HG03520 (cell line): Measurements from ENCODE around the gene TENM4.

Experiments used
- ATAC-seq: cut with Tn5 transposase; IDR thresholded peaks from one replicate; pipeline ENCODE4 v1.9.1; 2021; ENCODE audit warnings: mild to moderate bottlenecking, moderate library complexity; ENCODE audit not compliant: unreplicated experiment

TENM4 gene

GRCh38 chr11:79393362-79394043 lies 47.3 kb downstream of the TENM4 start:
- no peak for ATAC-seq

DNA sequence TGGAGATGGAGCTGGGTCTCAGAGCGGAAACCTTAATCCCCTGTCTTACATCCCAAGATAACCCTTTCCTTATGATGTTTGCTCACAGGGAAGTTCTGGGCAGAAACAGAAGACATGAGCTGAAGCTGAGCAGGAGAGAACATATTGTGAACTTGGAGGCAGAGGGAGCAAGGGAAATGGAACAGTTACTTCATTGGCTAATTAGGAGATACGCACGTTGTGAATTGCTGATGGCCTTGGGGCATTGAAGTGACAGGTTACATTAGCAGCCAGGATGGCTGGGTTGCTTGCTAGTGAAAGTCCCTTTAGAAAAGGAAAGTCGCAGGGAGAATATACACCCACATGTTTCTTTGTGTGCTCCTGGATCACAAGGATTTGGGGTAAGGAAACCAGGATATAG lies 48.7 kb downstream of the TENM4 start:
- no peak for ATAC-seq

- no peak for ATAC-seq
Observed at GRCh38 chr11:79390923-79391322, 49.9 kb downstream of the TENM4 start.

GRCh38 chr11:79390477-79390876 lies 50.4 kb downstream of the TENM4 start:
- ATAC-seq = no peak

GRCh38 chr11:79388201-79388600 lies 52.6 kb downstream of the TENM4 start:
- ATAC-seq = no peak

DNA sequence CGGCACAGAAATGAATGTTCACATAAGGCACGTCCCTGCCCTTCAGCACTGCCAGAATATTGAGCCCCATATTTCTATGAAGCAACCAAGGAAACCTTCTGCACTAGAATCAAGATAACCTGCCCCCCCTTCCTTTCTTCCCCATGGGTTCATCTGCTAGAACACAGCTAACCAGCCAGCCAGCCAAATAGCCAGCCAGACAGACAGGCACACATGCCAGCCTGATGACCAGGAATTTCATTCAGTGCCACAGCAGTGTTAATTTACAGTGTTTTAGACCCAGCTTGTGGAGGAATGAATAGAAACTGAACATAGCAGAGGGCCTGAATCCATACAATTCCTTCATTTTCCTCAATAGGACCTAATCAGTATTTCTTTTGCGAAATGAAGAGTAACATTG lies 57.0 kb downstream of the TENM4 start:
- ATAC-seq = no peak

- ATAC-seq = no peak
Observed at GRCh38 chr11:79382301-79383050, 58.4 kb downstream of the TENM4 start.

DNA sequence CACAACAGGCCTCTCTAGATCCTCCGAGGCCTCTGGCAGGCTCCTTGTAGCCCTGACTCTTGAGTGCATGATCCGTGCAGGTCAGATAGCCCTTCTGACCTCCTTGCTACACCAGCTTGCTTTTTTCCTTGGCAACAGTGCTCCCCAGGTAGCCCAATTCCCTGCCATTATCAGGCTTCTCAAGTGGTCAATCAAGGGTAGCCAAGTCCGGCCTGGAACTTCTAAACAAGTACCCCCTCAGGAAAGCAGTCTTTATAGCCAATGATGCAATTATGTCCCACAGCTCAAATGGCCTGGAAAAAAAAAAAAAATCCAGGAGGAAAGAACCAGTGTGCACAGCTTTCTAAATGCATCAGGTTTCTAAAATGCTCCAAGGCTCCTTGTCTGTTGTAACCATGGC lies 59.8 kb downstream of the TENM4 start:
- no peak for ATAC-seq

GRCh38 chr11:79377406-79377805 lies 63.4 kb downstream of the TENM4 start:
- no peak for ATAC-seq

DNA sequence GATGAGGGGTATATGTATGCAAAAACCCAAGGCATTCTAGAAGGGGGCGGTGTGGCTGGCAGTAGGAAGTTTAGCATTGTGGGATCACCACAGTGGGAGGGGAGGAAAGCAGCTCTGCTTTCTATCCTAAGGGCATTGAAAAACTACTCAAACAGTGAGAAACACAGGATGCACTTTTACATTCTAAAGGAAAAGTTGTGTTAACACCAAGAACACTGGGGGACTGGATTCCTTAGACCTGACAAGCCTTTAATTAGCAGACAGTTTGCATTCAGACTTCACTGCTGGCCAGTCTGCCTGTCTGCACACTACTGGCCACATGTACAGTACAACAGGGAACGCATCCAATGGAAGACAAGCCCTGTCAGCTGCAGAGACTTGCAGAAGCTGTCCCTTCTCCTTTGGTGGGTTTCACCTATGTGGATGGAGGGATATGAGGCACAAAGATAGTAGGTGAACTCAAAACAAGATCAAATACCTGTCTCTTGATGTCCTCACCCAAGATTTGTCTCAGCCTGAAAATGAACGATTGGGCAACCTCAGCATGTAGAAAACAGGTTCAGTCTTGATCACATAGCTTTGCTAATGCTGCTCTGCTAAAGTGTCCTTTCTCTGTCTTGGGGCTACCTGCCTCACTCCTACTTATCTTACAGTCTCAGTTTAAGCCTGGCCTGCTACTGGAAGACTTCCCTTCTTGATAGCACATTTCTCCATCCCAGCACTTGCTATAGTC lies 64.8 kb downstream of the TENM4 start:
- ATAC-seq = no peak

DNA sequence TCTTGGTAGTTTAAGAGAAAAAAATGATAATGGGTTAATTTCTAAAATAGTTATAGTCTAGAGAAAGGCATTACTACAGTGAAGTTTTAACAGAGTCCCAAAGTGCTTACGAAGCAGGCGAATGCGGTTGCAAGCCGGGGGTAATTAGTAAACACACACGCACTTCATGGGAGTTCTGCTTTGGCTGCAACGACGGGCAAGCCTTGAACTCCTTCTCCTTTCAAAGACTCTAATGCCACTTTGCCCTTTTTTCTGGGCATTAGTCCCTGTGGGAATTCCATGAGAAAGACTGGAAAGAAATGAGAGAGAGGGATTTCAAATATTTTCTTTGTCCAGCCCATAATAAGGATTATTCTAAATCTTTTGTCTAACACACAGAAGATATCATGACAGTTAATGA lies 66.1 kb downstream of the TENM4 start:
- no peak for ATAC-seq

- ATAC-seq = no peak
Observed at GRCh38 chr11:79371724-79372123, 69.1 kb downstream of the TENM4 start.

- ATAC-seq = no peak
Observed at GRCh38 chr11:79371152-79371551, 69.7 kb downstream of the TENM4 start.

GRCh38 chr11:79369055-79369454 lies 71.8 kb downstream of the TENM4 start:
- ATAC-seq = no peak

DNA sequence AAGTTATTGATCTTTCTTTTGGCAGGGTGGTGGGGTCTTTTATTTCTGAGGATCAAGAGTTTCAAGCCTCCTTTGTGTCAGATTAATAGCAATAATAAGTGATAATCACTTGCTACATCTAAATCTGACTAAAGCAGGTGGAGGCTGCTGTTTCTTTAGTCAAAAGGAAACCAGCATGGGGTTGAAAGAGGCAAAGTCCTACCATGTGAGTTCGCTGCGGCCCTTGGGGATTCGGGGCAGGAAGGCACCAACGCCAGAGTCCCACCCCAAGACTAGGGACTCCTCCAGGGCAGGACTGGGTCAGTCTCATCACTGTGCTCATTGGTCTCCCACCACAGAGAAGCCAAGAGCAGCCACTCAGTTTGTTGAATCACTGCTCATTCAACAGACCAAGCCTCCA lies 73.0 kb downstream of the TENM4 start:
- ATAC-seq = no peak

DNA sequence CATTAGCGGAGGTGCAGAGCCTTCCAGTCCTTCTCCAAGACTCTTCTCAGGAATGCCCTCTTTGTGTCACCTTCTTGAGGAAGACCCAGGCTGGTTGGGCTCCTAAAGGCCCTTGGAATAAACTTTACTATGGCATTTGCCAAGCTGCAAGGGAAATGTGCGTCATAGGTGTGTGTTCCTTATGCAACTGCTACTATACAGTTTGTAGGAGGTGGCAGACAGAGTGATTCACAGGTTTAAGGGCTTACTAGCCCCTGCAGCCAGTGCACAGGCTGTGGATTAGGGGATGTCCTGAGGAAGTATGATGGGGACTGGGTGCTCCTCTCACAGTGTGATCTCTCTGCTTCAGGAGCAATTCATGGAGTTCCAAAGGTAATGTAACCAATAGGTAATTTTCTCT lies 74.6 kb downstream of the TENM4 start:
- no peak for ATAC-seq

DNA sequence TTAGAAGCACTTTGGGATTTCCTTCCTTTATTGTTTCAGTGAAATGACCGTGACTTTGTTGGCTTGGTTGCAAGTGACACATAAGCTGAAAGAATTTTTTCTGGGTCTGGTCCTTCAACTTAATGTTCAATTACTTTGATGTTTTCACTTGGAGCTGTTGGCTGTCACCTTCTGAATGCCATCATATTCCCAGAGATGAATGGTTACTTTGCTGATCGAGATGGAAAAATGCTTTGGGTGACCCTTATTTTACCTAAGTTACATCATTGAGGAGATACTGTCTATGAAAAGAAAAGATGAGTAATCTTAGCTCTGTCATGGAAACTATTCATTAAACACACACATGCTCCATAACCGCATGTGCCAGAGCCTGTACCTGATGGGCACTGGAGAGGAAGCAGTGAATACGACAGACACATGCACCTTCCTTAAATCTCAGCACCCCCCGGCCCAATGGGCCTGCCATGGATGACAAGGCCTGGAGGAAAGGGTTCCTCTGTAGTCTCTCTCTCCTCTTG lies 76.9 kb downstream of the TENM4 start:
- ATAC-seq = no peak

GRCh38 chr11:79363256-79363655 lies 77.6 kb downstream of the TENM4 start:
- ATAC-seq = no peak

- ATAC-seq = no peak
Observed at GRCh38 chr11:79362821-79363220, 78.0 kb downstream of the TENM4 start.

DNA sequence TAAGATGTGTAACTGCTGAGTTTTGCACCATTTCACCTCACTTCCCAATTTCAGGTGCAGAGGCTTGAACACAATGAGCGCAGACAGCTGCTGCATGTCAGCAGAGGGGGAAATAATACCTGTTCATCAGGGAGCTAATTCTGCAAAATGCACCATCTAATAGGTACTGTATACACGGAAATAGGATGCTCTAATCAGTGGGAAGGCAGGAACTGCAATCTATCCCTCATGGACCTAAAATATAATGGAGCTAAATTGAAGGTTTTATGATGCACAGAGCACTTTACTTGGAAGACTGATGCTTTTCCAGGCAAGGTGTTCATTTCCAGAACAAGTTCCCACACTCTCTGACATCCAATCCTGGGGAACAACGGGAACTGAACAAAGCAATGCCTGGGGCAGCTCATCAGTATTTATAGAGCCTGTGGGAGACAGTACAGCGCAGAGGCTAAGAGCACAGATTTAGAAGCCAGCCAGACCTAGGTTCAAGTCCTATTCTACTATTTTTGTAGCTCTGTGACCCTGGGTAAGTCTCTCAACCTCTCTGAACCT lies 78.5 kb downstream of the TENM4 start:
- no peak for ATAC-seq

GRCh38 chr11:79358258-79358657 lies 82.6 kb downstream of the TENM4 start:
- ATAC-seq = no peak
